ENCODE data around the gene SEC63. TPM values are rescaled to one million over a fixed set of nuclear protein-coding genes. Genes with fewer than 3 reads are reported as not detected.
"Not testable (repeated sequence)": the region's sequence is repeated elsewhere in the genome, so short reads cannot be mapped to it uniquely, and the experiment has no call there.

The SEC63 gene
- total RNA-seq, 4 donors from 2014 or later = 34.8 to 80.9 (median 41.3) TPM

GRCh38 chr6:107932580-107932979 is 25.4 kb downstream of the SEC63 start:
- Histone ChIP-seq H3K36me3 (peaks cover 0 to 7% (median 0%) of the 10 kb centered on the region in 3 donors), H3K4me3 (no peak overlapping the region), H3K27me3 (no peaks in the 10 kb centered on the region), H3K9me3 (peaks cover 0 to 3% (median 0%) of the 10 kb centered on the region in 4 donors), H3K4me1 (no peaks in the 10 kb centered on the region), H3K27ac (no peak overlapping the region)
- TF ChIP-seq POLR2A (IDR thresholded peaks at IDR 0.05) (no peak), CTCF (IDR thresholded peaks at IDR 0.05) (no peak)
- DNase-seq = no peak

- H3K27ac ChIP-seq = no peak overlapping the region
- no peak for DNase-seq
- no peak for TF ChIP-seq POLR2A (IDR thresholded peaks at IDR 0.05)
- no peak for TF ChIP-seq CTCF (IDR thresholded peaks at IDR 0.05)
- H3K36me3 ChIP-seq = peaks cover 0 to 12% (median 0%) of the 10 kb centered on the region in 3 donors
- no peaks in the 10 kb centered on the region for H3K27me3 ChIP-seq
- no peaks in the 10 kb centered on the region for H3K4me1 ChIP-seq
- H3K9me3 ChIP-seq = peaks cover 0 to 3% (median 0%) of the 10 kb centered on the region in 4 donors
- no peak overlapping the region for H3K4me3 ChIP-seq
Measured at GRCh38 chr6:107931894-107932293, 26.1 kb downstream of the SEC63 start.

GRCh38 chr6:107928984-107929383 is 29.0 kb downstream of the SEC63 start:
- no peak overlapping the region for H3K4me3 ChIP-seq
- no peak for TF ChIP-seq CTCF (IDR thresholded peaks at IDR 0.05)
- TF ChIP-seq POLR2A (IDR thresholded peaks at IDR 0.05) = no peak

GRCh38 chr6:107926697-107927544 is 31.1 kb downstream of the SEC63 start:
- not testable (repeated sequence) for H3K4me1 ChIP-seq, DNase-seq, H3K9me3 ChIP-seq, H3K4me3 ChIP-seq, H3K27me3 ChIP-seq, H3K27ac ChIP-seq
- H3K36me3 ChIP-seq = peaks cover 0 to 17% (median 0%) of the 10 kb centered on the region in 3 donors

More at GRCh38 chr6:107928984-107929383, 29.0 kb downstream of the SEC63 start:
- DNase-seq = no peak
- no peak overlapping the region for H3K27ac ChIP-seq
- H3K4me1 ChIP-seq = no peaks in the 10 kb centered on the region
- peaks cover 0 to 12% (median 0%) of the 10 kb centered on the region in 3 donors for H3K36me3 ChIP-seq
- no peaks in the 10 kb centered on the region for H3K27me3 ChIP-seq
- H3K9me3 ChIP-seq = peaks cover 0 to 3% (median 0%) of the 10 kb centered on the region in 4 donors

GRCh38 chr6:107917451-107918375 is 40.3 kb downstream of the SEC63 start:
- Histone ChIP-seq H3K4me3 (no peak overlapping the region), H3K36me3 (peaks cover 0 to 47% (median 0%) of the 10 kb centered on the region in 3 donors), H3K27me3 (no peaks in the 10 kb centered on the region), H3K9me3 (peaks cover 0 to 5% (median 0%) of the 10 kb centered on the region in 4 donors), H3K27ac (no peak overlapping the region), H3K4me1 (no peaks in the 10 kb centered on the region)
- TF ChIP-seq POLR2A (IDR thresholded peaks at IDR 0.05) = no peak
- TF ChIP-seq CTCF (IDR thresholded peaks at IDR 0.05) = no peak
- DNase-seq = no peak

GRCh38 chr6:107916961-107917360 is 41.0 kb downstream of the SEC63 start:
- not testable (repeated sequence) for H3K4me3 ChIP-seq, H3K4me1 ChIP-seq, H3K27ac ChIP-seq, H3K9me3 ChIP-seq, H3K27me3 ChIP-seq, DNase-seq
- peaks cover 0 to 50% (median 0%) of the 10 kb centered on the region in 3 donors for H3K36me3 ChIP-seq
